HG03354 (cell line): Measurements from ENCODE around the gene SLC6A7.

Source experiments
- ATAC-seq: cut with Tn5 transposase; IDR thresholded peaks from one replicate; pipeline ENCODE4 v1.9.1; 2021; ENCODE audit warnings: mild to moderate bottlenecking; ENCODE audit not compliant: unreplicated experiment, poor library complexity, severe bottlenecking

The SLC6A7 gene

DNA sequence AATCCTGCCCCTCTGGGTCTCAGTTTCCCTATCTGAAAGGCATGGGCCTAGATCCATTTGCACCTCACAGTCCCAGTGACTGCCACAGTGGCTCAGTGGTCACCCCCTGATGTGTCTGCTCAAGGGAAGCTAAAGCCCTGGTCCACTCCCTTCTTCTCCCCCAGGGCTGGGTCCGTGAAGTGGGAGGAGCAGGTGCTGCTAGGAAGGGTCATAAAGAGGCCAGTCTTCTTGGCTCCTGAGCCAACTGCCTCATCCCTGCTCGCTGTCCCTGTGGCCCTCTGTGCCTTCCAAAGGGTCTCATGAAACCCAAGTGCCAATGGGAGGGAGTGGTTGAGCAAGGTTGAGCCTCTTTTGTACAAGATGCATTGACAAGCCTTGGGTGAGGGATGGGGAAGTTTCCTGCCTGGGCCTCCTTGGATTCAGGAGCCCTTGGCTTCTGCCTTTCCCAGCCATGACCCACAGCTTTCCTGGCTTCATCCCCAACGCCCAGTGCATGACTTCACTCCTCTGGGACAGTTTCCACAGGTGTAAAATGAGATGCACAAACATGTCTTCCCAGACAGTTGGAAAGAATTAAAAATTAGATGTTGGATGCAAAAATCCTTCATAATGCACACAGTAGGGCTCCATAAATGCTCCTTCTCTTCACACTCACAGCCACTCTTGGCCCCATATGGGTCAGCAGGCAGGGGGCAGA, 1.6 kb upstream of the SLC6A7 start:
- ATAC-seq, result no peak

DNA sequence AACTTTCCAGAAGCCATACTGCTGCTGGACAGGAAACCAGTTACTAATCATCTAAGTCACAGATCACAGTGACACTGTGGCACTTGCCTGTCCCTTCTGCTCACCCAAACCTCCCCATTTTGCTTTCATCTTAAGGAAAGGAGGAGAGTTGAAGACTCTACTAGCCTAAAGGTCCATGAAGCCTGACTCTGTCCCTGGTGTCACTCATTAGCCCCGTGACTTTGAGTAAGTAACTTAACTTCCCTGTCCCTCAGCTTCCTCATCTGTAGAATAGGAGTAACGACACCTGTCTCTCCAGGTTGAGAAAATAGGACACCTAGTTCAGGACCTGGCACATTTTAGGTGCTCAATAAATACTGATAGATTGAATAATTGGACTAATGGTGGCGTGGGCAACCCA, 536 bp upstream of the SLC6A7 start:
- no peak for ATAC-seq

DNA sequence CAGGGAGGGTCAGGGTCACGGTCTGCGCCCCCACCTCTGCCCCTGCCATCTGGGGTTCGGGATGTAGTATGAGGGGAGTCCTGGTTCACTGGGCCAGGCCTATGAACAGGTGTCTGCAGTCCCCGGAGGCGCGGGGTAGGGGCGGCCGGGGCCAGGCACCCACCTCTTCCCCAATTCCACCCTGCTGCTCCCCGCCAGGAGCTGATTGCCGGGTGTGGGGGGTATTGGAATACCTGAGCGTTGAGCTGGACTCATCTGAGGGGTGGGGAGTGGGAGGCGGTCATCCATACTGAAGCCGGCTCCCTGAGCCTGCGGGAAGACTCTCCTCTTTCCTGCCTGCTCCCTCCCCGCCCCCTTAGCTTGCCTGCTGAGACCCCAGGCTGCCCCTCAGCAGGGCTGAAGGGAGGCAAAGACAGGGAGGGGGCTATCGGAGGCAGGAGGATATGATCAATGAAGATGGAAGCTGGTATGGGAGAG, 679 bp downstream of the SLC6A7 start:
- ATAC-seq, result no peak

GRCh38 chr5:150190987-150191386, 1.1 kb downstream of the SLC6A7 start:
- ATAC-seq, result no peak

DNA sequence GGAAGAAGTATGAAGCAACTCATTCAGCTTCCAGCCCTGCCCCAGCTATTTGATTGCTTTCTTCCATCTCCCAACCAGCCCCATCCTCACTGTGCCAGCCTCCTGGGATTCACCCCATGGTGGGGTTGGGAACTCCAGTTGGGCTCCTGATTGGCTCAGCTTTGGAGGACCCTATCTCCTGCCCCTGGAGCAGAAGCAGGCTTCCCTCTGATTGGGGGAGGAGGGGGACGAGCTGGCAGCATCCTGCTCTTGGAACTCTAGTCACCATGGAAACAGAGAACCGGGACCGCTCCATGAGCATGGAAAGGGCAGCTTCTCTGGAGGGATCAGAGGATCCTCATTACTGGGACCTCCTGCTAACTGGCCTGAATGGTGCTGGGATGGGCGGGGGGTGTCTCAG, 2.6 kb downstream of the SLC6A7 start:
- ATAC-seq, result no peak

DNA sequence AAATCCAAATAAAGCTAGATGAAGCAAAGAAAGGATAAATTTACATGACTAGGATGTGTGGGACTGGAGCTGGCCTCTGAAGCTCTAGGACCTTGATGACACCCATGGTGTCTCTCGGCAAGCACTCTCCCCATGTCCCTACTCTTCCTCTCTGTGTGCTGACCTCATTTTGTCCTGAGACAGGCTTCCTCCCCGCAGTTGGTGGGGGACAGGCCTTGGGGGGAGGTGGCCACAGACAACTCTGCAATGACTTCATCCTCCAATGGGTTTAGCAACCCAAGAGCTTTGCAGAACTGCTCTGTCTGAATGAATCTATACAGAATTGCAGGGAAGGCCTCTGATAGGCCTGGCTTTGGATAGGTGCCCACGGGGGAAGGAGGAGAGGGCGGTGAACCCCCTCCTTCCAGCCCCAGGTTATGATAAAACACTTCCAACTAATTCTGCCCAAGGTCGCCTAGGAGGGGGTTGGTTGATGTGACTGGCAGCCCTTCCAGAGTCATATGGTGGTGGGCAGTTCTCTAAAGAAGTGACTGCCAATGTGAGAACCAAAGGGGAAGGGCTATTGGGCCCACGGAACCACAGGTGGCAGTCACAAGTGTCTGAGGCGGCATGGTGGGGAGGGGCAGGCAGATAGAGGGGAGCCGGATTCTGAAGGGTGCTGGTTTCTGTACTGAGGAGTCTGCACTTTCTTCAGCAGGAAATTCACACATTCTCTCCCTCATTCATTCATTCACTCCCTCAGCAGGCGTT, 6.0 kb downstream of the SLC6A7 start:
- no peak for ATAC-seq

DNA sequence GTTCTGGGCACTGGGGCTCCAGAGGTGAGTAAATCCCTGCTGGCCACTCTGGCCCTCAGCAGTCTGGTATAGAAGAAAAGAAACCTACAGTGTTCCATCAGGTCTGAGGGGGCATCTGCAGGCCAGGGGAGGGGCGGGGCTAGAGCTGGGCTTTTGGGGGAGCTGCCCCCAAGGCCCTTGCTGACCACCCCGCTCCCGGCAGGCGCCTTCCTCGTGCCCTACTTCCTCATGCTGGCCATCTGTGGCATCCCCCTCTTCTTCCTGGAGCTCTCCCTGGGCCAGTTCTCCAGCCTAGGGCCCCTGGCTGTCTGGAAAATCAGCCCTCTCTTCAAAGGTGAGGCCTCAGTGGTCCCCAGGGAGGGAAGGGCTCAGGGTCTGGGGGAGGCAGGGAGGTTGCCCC, 6.7 kb downstream of the SLC6A7 start:
- ATAC-seq, result no peak

DNA sequence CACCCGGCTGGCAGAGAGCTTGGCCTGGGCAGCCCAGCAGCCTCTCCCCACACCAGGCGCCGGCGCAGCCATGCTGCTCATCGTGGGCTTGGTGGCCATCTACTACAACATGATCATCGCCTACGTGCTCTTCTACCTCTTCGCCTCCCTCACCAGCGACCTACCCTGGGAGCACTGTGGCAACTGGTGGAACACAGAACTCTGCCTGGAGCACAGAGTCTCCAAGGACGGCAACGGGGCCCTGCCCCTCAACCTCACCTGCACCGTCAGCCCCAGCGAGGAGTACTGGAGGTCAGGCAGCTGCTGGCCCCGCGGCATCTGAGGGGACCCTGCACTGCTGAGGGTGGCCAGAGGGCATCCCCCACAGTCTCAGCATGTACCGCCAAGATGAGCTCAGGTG, 7.1 kb downstream of the SLC6A7 start:
- no peak for ATAC-seq

GRCh38 chr5:150197476-150197875, 7.6 kb downstream of the SLC6A7 start:
- no peak for ATAC-seq

DNA sequence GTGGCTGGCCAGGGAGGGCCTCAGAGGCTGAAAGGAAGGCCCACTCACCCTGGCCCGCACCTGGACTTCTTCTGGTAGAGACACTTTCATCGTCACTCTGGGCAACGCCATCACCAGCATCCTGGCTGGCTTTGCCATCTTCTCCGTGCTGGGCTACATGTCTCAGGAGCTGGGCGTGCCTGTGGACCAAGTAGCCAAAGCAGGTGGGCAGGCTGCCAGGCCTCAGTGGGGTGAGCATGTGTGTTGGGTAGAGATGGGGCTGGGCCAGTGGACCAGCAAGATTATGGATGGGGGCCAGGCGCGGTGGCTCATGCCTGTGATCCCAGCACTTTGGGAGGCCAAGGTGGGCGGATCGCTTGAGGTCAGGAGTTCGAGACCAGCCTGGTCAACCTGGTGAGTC, 12.6 kb downstream of the SLC6A7 start:
- no peak for ATAC-seq

DNA sequence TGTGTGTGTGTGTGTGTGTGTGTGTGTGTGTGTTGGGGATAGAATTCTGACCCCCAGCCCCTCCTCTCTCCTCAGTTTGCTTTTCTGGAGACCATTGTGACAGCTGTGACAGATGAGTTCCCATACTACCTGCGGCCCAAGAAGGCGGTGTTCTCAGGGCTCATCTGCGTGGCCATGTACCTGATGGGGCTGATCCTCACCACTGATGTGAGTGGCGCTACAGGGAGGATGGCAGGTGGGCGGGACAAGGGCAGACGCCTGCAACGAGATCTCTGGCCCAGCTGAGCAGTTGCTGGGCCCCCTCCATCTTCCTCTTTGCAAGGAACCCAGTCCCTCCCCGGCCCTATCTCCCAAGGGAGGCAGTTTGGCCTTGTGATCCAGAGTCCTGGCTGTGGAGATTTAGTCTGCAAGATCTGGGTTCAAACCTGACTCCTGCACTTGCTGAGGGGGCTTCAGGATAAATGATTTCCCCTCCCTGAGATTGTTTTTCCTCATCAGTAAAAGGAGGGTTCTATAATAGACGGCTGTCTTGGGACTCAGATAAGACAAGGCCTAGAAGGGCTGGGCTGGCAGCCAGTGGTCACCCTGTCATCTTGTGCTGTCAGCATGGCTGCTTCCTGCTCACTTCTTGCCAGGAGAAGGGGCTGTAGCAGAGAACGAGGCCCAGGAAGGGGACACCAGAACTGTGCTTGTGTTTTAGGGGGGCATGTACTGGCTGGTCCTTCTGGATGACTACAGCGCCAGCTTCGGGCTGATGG, 14.1 kb downstream of the SLC6A7 start:
- ATAC-seq, result no peak

DNA sequence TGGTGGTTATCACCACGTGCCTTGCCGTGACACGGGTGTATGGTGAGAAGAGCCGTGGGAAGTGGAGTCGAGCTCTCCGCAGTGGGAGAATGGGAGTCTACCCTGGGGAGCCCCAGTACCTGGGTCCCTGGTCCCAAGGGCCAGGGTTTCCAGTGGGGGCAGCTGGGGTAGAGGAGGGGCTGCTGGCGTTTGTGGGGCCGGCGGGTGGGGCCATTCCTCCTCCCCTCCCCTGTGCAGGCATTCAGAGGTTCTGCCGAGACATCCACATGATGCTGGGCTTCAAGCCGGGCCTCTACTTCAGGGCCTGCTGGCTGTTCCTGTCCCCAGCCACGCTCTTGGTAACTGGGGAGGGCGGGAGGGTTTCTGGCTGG, 14.7 kb downstream of the SLC6A7 start:
- no peak for ATAC-seq

DNA sequence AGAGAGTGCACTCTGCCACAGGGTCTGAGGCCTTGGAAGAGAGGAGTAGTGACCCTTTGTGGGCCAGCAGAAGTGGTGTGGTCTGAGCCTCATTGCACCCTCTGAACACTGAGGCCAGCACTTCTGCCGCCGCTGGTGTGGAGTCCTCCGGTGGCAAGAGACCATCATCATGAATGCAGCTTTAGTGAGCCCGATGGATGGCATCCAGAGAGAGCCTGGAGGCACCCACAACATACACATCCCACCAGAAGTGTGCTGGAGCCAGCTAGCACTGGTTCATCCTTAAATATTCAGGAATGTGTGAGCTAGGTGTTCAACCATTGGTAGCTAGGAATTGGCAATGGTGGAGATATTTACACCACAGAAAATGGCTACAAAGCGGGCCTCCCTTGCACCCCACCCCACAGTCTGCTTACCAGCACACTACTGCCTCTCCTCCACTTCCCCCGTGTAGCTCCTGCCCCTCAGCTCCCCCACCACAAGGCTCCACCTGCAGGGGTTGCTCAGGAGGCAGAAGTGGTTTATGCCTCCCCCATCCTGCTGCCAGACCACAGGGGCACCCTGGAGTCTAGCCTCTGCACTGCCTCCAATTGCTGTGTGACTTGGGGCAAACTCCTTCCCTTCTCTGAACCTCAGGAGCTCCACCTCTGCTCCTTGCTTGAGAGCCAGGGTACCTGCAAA, 16.4 kb downstream of the SLC6A7 start:
- ATAC-seq, result no peak

DNA sequence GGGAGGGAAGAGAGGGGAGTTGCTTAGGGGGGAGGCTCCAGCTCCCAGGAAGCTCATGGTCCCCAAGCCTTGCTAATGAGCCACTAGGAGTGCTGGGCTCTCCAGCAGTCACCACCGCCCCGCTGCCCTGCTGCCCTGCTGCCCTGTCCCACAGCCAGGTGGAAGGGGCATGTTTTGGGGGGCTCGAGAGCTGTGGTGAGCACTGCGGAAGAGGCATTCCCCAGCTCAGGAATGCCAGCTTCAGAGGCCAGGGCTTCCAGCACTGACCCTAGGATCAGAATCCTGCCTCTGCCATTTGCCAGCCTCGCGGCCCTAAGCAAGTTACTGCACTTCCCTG, 16.9 kb downstream of the SLC6A7 start:
- ATAC-seq, result no peak

DNA sequence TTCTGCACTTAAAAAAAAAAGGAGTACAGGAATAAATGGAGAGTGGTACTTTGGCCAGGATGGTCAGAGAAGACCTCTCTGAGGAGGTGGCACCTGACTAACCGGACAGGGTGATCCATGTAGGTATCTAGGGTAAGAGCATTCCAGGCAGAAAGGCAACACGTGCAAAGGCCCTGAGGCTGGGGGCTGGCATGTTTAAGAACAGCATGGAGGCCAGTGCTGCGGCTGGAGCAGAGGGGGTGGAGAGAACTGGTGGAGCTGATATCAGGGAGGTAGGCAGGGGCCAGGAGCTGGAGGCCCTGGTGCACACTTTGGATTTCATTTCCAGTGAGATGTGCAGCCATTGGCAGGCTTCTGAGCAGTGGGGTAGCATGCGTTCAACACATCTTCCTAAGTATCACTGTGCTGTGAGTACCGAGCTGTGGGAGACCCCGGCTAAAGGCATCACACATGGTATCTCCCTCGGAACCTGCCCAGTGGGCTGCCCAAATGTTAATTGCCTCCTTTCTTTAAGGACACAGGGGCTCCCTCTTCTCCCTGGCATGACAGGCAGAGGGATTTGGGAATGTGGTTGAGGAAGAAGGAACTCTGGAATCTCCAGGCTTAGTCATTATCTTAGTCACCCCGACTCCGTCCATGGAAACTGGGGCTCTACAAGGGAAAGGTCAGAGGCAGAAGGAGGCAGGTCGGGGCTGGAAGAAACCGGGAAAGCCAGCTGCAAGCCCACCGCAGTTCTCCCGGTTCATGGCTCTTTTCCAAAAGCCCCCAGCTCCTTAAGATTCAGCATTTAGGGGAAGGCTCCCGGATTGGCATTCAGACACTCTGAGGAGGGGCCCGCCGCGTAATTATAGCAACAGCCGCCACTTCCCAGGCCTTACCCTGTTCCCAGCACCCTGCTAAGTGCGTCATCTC, 18.6 kb downstream of the SLC6A7 start:
- no peak for ATAC-seq

- no peak for ATAC-seq
Observed at GRCh38 chr5:150209099-150209635, 19.3 kb downstream of the SLC6A7 start.

DNA sequence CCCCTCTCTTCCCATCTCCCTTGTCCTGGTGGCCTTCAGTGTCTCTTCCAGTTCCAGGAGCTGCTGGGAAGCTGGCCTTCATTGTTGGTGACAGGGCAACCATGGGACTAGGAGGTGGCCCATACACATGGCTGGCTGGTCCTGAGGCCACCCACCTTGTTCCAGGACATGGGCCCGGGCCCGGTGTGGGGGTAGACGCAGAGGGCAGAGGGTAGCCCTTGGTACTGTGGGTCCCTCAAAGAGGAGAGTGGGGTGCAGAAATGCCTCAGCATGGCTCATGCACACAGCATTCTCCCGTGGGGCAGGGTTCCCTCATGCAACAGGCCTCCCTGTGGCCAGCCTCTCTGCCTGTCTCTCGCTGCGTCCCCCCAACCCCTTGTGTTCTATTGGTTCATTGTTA, 20.8 kb downstream of the SLC6A7 start:
- ATAC-seq, result no peak

GRCh38 chr5:150211156-150212030, 21.5 kb downstream of the SLC6A7 start:
- no peak for ATAC-seq
